Measurements from ENCODE around the gene TSPAN12. TPM values are rescaled to one million over a fixed set of nuclear protein-coding genes. Genes with fewer than 3 reads are reported as not detected.

The TSPAN12 gene
- total and polyA plus RNA-seq, 2 donors (not counting 1 experiment from before 2014, with no cell fraction given) = not detected

GRCh38 chr7:120828528-120828927 lies 29.4 kb downstream of the TSPAN12 start:
- DNase-seq = no peak
- CTCF ChIA-PET = interaction anchor here (0.8 kb wide), 1 partner anchor 36 kb away, joined by 3 read pairs; no protein-coding TSS in a partner anchor
- POLR2A ChIA-PET = no interaction called here

More at GRCh38 chr7:120828528-120828927, 29.4 kb downstream of the TSPAN12 start:
- peaks cover 0 to 5% (median 0%) of the 10 kb centered on the region in 4 experiments for H3K27me3 ChIP-seq (replicated peaks in 1 of 4; ENCODE audit: control extremely low read depth in 1 of 4, control insufficient read depth in 3 of 4, insufficient read depth in 4 of 4, low read length in 3 of 4)
- no peaks in the 10 kb centered on the region for H3K4me1 Mint-ChIP-seq
- no peaks in the 10 kb centered on the region for H3K9me3 Mint-ChIP-seq (ENCODE audit: insufficient read depth)
- H3K9me3 ChIP-seq (ENCODE audit: control extremely low read depth in 1 of 3, control insufficient read depth in 2 of 3, insufficient read depth in 1 of 3, low read length in 2 of 3) = no peaks in the 10 kb centered on the region
- H3K79me2 ChIP-seq (ENCODE audit: control insufficient read depth, insufficient read depth, low read length) = no peaks in the 10 kb centered on the region
- no peaks in the 10 kb centered on the region for H3K36me3 ChIP-seq (replicated peaks in 1 of 2; ENCODE audit: control extremely low read depth in 1 of 2, control insufficient read depth in 1 of 2, extremely low read depth in 1 of 2, insufficient read depth in 2 of 2, low read length in 1 of 2)
- TF ChIP-seq CTCF (IDR thresholded peaks at IDR 0.05) = no peak
- no peak for TF ChIP-seq EZH2 (IDR thresholded peaks at IDR 0.05; ENCODE audit: borderline replicate concordance, insufficient read depth, low read depth, low read length, poor library complexity, severe bottlenecking)
- no peak overlapping the region for H3K9ac ChIP-seq (ENCODE audit: low read length)
- H3K4me3 Mint-ChIP-seq = no peak overlapping the region
- H3K4me1 ChIP-seq (ENCODE audit: control insufficient read depth in 2 of 2, insufficient read depth in 2 of 2, low read length in 2 of 2) = no peaks in the 10 kb centered on the region
- H4K20me1 ChIP-seq (ENCODE audit: control insufficient read depth, insufficient read depth, low read length, poor library complexity, severe bottlenecking) = no peaks in the 10 kb centered on the region
- H3K4me3 ChIP-seq (ENCODE audit: control extremely low read depth in 1 of 5, extremely low read depth in 1 of 5, insufficient read depth in 1 of 5, low read depth in 2 of 5, low read length in 4 of 5) = no peak overlapping the region
- H3K27ac Mint-ChIP-seq = no peak overlapping the region
- H3K27ac ChIP-seq (ENCODE audit: low read length in 2 of 2) = no peak overlapping the region
- WGBS (ENCODE audit: insufficient coverage) = no CpG with 5 or more reads among the region's 2 CpGs
- intact Hi-C loops (cut with micrococcal nuclease) = no loop called here
- ATAC-seq (ENCODE audit: low read depth) = no peak
- H2AFZ ChIP-seq (ENCODE audit: insufficient read depth, low read depth, low read length, poor library complexity, severe bottlenecking) = no peak overlapping the region
- peaks cover 6% of the 10 kb centered on the region for H3K27me3 Mint-ChIP-seq
- no peak overlapping the region for H3K4me2 ChIP-seq (replicated peaks; ENCODE audit: low read depth, low read length, poor library complexity, severe bottlenecking)
